Heart right ventricle (tissue), 16 donors: ENCODE data around the gene PLPP1. TPM values are rescaled to one million over a fixed set of nuclear protein-coding genes. Genes with fewer than 3 reads are reported as not detected.
A peak's percentile ranks its signal among the peaks of the same experiment; 100 is the strongest.

Source experiments
- ATAC-seq, 8 donors: fragments of 200-7000 bp; cut with Tn5 transposase; one replicate each; pipeline ENCODE4 v1.9.1; 2020; ENCODE audit warnings: mild to moderate bottlenecking in 8 of 8, moderate library complexity in 8 of 8, moderate number of reproducible peaks in 1 of 8
- DNase-seq, 2 donors: peaks; one replicate each; pipeline ENCODE4 v3.0.0-alpha.2; 2020
- H3K27ac ChIP-seq, 10 donors: fragments of 200-600 bp; sonication (generic) in 2 of 10; one replicate each; pipeline versions ENCODE4 v1.5.0 to v1.8.0; 2020 to 2022; ENCODE audit warnings: mild to moderate bottlenecking in 3 of 10
- H3K27me3 ChIP-seq, 7 donors: fragments of 200-600 bp; one replicate each; pipeline ENCODE4 v1.8.0; 2021 to 2022; ENCODE audit warnings: mild to moderate bottlenecking in 2 of 7
- H3K36me3 ChIP-seq, 9 donors: fragments of 200-600 bp; sonication (generic) in 1 of 9; one replicate each; pipeline versions ENCODE4 v1.5.0 to v1.8.0; 2020 to 2022; ENCODE audit warnings: mild to moderate bottlenecking in 2 of 9
- H3K4me1 ChIP-seq, 9 donors: fragments of 200-600 bp; sonication (generic) in 1 of 9; one replicate each; pipeline versions ENCODE4 v1.5.0 to v1.8.0; 2020 to 2022; ENCODE audit warnings: mild to moderate bottlenecking in 4 of 9
- H3K4me3 ChIP-seq, 10 donors: fragments of 200-600 bp; sonication (generic) in 2 of 10; one replicate each; pipeline versions ENCODE4 v1.5.0 to v1.8.0; 2020 to 2022; ENCODE audit warnings: mild to moderate bottlenecking in 7 of 10, moderate library complexity in 2 of 10
- H3K9me3 ChIP-seq, 11 donors: fragments of 200-600 bp in 10 of 11; sonication (generic) in 2 of 11; one replicate each; pipeline versions ENCODE4 v1.5.0 to v1.8.0; 2013 to 2022; ENCODE audit warnings: mild to moderate bottlenecking in 2 of 11, control low read depth in 1 of 11, moderate library complexity in 1 of 11
- CTCF ChIP-seq, 9 donors: fragments of 200-600 bp; sonication (generic) in 2 of 9; IDR thresholded peaks; one replicate each; pipeline versions ENCODE4 v1.5.0 to v1.8.0; 2021 to 2022; ENCODE audit warnings: antibody characterized with exemption in 9 of 9, mild to moderate bottlenecking in 5 of 9, moderate library complexity in 1 of 9
- WGBS, 2 donors: extraction: QIAGEN DNeasy Blood & Tissue Kit; methylation state at CpG; one replicate each; pipeline ENCODE4 v1.1.7; 2013; ENCODE audit warnings: inconsistent platforms in 1 of 2; 5-methylcytosine and 5-hydroxymethylcytosine counted together
- intact Hi-C, 10 donors: fragments of 100-400 bp; cut with DNase I; formaldehyde crosslinking; loops; one replicate each; pipeline versions ENCODE4 v1.11.1 to v1.14.2; 2022
- polyA plus RNA-seq, 2 donors: library from polyadenylated mRNA; stranded (reverse); fragments of 200-250 nt; gene quantifications; one replicate each; pipeline ENCODE4 v1.2.3, GENCODE V29; 2013
- total RNA-seq, 10 donors: library from RNA; stranded (reverse); fragmentation: NEBNext Ultra II Directional in 3 of 10; extraction: Animal tissue kit (Norgen Biotek cat#: 25700) in 3 of 10; gene quantifications; one replicate each; pipeline versions ENCODE4 v1.2.1 to v1.2.4, GENCODE V29; 2021 to 2023
- donor health status: Arrhythmogenic right ventricular cardiomyopathy.
- donor health status: ischemic (EF 13 %, LVEDD 7.1; RV severe dilation, severe dysfunction).
- donor health status: healthy with polysubstance abuse.
- donor health status: DM: no; HTN: yes; CAD: no.
- donor health status: DM: no; HTN: no; CAD: no.
- donor health status: ischemic (EF 25% LVEDD 6.9; RV normal size, moderate dysfunction).
- donor health status: ischemic (EF 25% LVEDD 5.7; RV mildly dilated, moderate dysfunction).
- donor health status: healthy.
- donor health status: DM: yes; HTN: yes; CAD: no.
- donor health status: Ischemic cardiomyopathy.
- donor health status: ischemic (EF 35%, LVEDD 5.7; RV mildly dilated, moderate dysfunction).
- donor health status: nonischemic (EF 11% LVEDD 7.7; RV severe dilation, severe dysfunction).
- donor health status: DM: yes; HTN: yes; CAD: no.
- donor health status: PGD.
- donor health status: ischemic (EF 29% LVEDD 5.4; RV normal size, mild dysfunction).
- donor health status: nonischemic (EF 23%, LVEDD 6.1; RV moderate dilation, normal function).

The PLPP1 gene
- total and polyA plus RNA-seq, 12 donors = 58.7 to 111 (median 77.4) TPM

- H3K4me1 ChIP-seq = no peaks in the 10 kb centered on the region
- intact Hi-C loops = no loop called here
- ATAC-seq = no peak
- DNase-seq = no peak
- H3K27me3 ChIP-seq = no peaks in the 10 kb centered on the region
- TF ChIP-seq CTCF (IDR thresholded peaks at IDR 0.05) = no peak
- H3K36me3 ChIP-seq = no peaks in the 10 kb centered on the region
- H3K27ac ChIP-seq = no peak overlapping the region
- no peaks in the 10 kb centered on the region for H3K9me3 ChIP-seq
- 95 to 96% methylated on average over 2 of the region's 2 CpGs for WGBS, 2 donors
- H3K4me3 ChIP-seq = no peak overlapping the region
These were observed 13.0 kb upstream of the PLPP1 start for GRCh38 chr5:55547781-55548180.

- DNase-seq = no peak
- no peaks in the 10 kb centered on the region for H3K36me3 ChIP-seq
- WGBS, 2 donors = 87 to 88% methylated on average over 2 of the region's 2 CpGs
- ATAC-seq = no peak
- H3K9me3 ChIP-seq = no peaks in the 10 kb centered on the region
- intact Hi-C loops = no loop called here
- no peaks in the 10 kb centered on the region for H3K27me3 ChIP-seq
- H3K4me3 ChIP-seq = no peak overlapping the region
- no peak overlapping the region for H3K27ac ChIP-seq
- no peak for TF ChIP-seq CTCF (IDR thresholded peaks at IDR 0.05)
- H3K4me1 ChIP-seq = no peaks in the 10 kb centered on the region
These were observed 12.2 kb upstream of the PLPP1 start for GRCh38 chr5:55546947-55547346.

GRCh38 chr5:55544341-55544740 lies 9.6 kb upstream of the PLPP1 start:
- no peaks in the 10 kb centered on the region for H3K27me3 ChIP-seq
- DNase-seq = no peak
- no peaks in the 10 kb centered on the region for H3K4me1 ChIP-seq
- no peak overlapping the region for H3K4me3 ChIP-seq
- H3K27ac ChIP-seq = no peak overlapping the region
- no peak for TF ChIP-seq CTCF (IDR thresholded peaks at IDR 0.05)
- no peaks in the 10 kb centered on the region for H3K9me3 ChIP-seq
- intact Hi-C loops = no loop called here
- no peak for ATAC-seq
- H3K36me3 ChIP-seq = no peaks in the 10 kb centered on the region
- WGBS, 2 donors = 84 to 92% methylated on average over 2 of the region's 2 CpGs

GRCh38 chr5:55541056-55541635 lies 6.4 kb upstream of the PLPP1 start:
- intact Hi-C loops = no loop called here
- no peak for ATAC-seq
- DNase-seq = no peak
- H3K4me1 ChIP-seq = peaks cover 0 to 14% (median 0%) of the 10 kb centered on the region in 9 donors
- TF ChIP-seq CTCF (IDR thresholded peaks at IDR 0.05) = no peak
- H3K27me3 ChIP-seq = no peaks in the 10 kb centered on the region
- no peaks in the 10 kb centered on the region for H3K36me3 ChIP-seq
- no peaks in the 10 kb centered on the region for H3K9me3 ChIP-seq
- no peak overlapping the region for H3K4me3 ChIP-seq
- WGBS, 2 donors = 98 to 100% methylated on average over 1 of the region's 1 CpG
- H3K27ac ChIP-seq = peak overlapping the region in 1 of 10 donors; percentile 10
